Esophagus muscularis mucosa (tissue), 4 donors: ENCODE data around the gene MRPL43. TPM values are rescaled to one million over a fixed set of nuclear protein-coding genes. Genes with fewer than 3 reads are reported as not detected.

Source experiments
- DNase-seq: peaks from one replicate; pipeline ENCODE4 v3.0.0-alpha.2; 2017; ENCODE audit errors: extremely low spot score
- H3K27ac ChIP-seq, 4 donors: fragments of 200-600 bp; sonication (generic); replicated peaks in 1 of 4; 1 replicate in 3 of 4; 2 replicates in 1 of 4; pipeline ENCODE4 v1.5.1; 2016 to 2019; ENCODE audit warnings: mild to moderate bottlenecking in 1 of 4
- H3K27me3 ChIP-seq, 4 donors: fragments of 200-600 bp; sonication (generic); one replicate each; pipeline versions ENCODE4 v1.5.1 to v1.6.0; 2016 to 2019
- H3K36me3 ChIP-seq, 4 donors: fragments of 200-600 bp; sonication (generic); one replicate each; pipeline ENCODE4 v1.5.1; 2016 to 2019
- H3K4me1 ChIP-seq, 4 donors: fragments of 200-600 bp; sonication (generic); one replicate each; pipeline ENCODE4 v1.5.1; 2016 to 2019
- H3K4me3 ChIP-seq, 4 donors: fragments of 200-600 bp; sonication (generic); 1 replicate in 2 of 4; 2 replicates in 2 of 4; pipeline ENCODE4 v1.5.1; 2016 to 2019; ENCODE audit warnings: mild to moderate bottlenecking in 4 of 4, moderate library complexity in 1 of 4
- H3K9me3 ChIP-seq, 4 donors: fragments of 200-600 bp; sonication (generic); 1 replicate in 3 of 4; 2 replicates in 1 of 4; pipeline ENCODE4 v1.5.1; 2016 to 2019
- CTCF ChIP-seq, 3 experiments: fragments of 200-600 bp in 2 of 3; fragments of 450-650 bp in 1 of 3; sonication (generic) in 2 of 3; IDR thresholded peaks; one replicate each; pipeline ENCODE4 v1.5.1; 2017 to 2019; ENCODE audit warnings: antibody characterized with exemption in 3 of 3, mild to moderate bottlenecking in 2 of 3, moderate library complexity in 1 of 3
- EP300 ChIP-seq: sonication (generic); formaldehyde crosslinking; IDR thresholded peaks from one replicate; pipeline ENCODE4 v1.6.1; 2017; ENCODE audit warnings: antibody characterized with exemption
- POLR2A ChIP-seq: fragments of 450-650 bp; IDR thresholded peaks from one replicate; pipeline ENCODE4 v1.6.1; 2017; ENCODE audit warnings: antibody characterized with exemption, moderate library complexity, mild to moderate bottlenecking, low read depth
- POLR2AphosphoS5 ChIP-seq, 2 donors: sonication (generic); formaldehyde crosslinking; IDR thresholded peaks; one replicate each; pipeline ENCODE4 v1.6.1; 2017; ENCODE audit warnings: antibody characterized with exemption in 2 of 2
- WGBS: methylation state at CpG from one replicate; pipeline ENCODE4 v1.1.5; 2018; 5-methylcytosine and 5-hydroxymethylcytosine counted together
- intact Hi-C: fragments of 100-400 bp; cut with DNase I; formaldehyde crosslinking; loops from one replicate; pipeline ENCODE4 v1.15.1; 2023
- total RNA-seq, 4 donors: library from RNA; depleted of rRNA; stranded (reverse); fragments of >200 nt; gene quantifications; one replicate each; pipeline versions ENCODE4 v1.1.0 to v1.2.1, GENCODE V29; 2016

Gene MRPL43
- total RNA-seq, 4 donors from 2014 or later, result 54.4 to 98.8 (median 82.4) TPM

GRCh38 chr10:100996678-100997359 lies 9.5 kb upstream of the MRPL43 start:
- H3K4me3 ChIP-seq, result peak overlapping the region; percentile 79 to 93 (median 84)
- no peak for DNase-seq
- intact Hi-C loops, result loop anchor here (2.0 kb wide), 1 partner anchor 16 kb away; no protein-coding TSS in a partner anchor
- H3K27ac ChIP-seq, result peak overlapping the region; percentile 98 to 100 (median 100)
- H3K36me3 ChIP-seq, result peaks cover 9 to 19% (median 14%) of the 10 kb centered on the region in 4 donors
- TF ChIP-seq POLR2AphosphoS5 (IDR thresholded peaks at IDR 0.05) (no peak), POLR2A (no peak), CTCF (IDR thresholded peaks at IDR 0.05) (no peak), EP300 (no peak)
- no peaks in the 10 kb centered on the region for H3K9me3 ChIP-seq
- 40% methylated on average over 2 of the region's 46 CpGs for WGBS
- peaks cover 22 to 46% (median 40%) of the 10 kb centered on the region in 4 donors for H3K4me1 ChIP-seq
- no peaks in the 10 kb centered on the region for H3K27me3 ChIP-seq

- Histone ChIP-seq H3K27ac (no peak overlapping the region), H3K4me3 (no peak overlapping the region), H3K27me3 (no peaks in the 10 kb centered on the region), H3K9me3 (no peaks in the 10 kb centered on the region), H3K4me1 (peaks cover 10 to 33% (median 26%) of the 10 kb centered on the region in 4 donors), H3K36me3 (peaks cover 19 to 35% (median 29%) of the 10 kb centered on the region in 4 donors)
- intact Hi-C loops, result no loop called here
- DNase-seq, result no peak
- TF ChIP-seq POLR2A, result no peak
- TF ChIP-seq POLR2AphosphoS5 (IDR thresholded peaks at IDR 0.05), result no peak
- TF ChIP-seq CTCF (IDR thresholded peaks at IDR 0.05), result no peak
- no peak for TF ChIP-seq EP300
- no CpG with 5 or more reads among the region's 6 CpGs for WGBS
Observed at GRCh38 chr10:100995181-100995580, 7.9 kb upstream of the MRPL43 start.

- peak overlapping the region in 1 of 4 donors; percentile 12 for H3K27ac ChIP-seq
- DNase-seq, result no peak
- no peaks in the 10 kb centered on the region for H3K9me3 ChIP-seq
- 52% methylated on average over 10 of the region's 10 CpGs for WGBS
- peaks cover 10 to 39% (median 31%) of the 10 kb centered on the region in 4 donors for H3K4me1 ChIP-seq
- no peaks in the 10 kb centered on the region for H3K27me3 ChIP-seq
- peaks cover 19 to 45% (median 33%) of the 10 kb centered on the region in 4 donors for H3K36me3 ChIP-seq
- intact Hi-C loops, result no loop called here
- TF ChIP-seq POLR2AphosphoS5 (IDR thresholded peaks at IDR 0.05) (no peak), CTCF (IDR thresholded peaks at IDR 0.05) (peak; percentile 71 to 72 (median 72))
- H3K4me3 ChIP-seq, result no peak overlapping the region
Observed at GRCh38 chr10:100993986-100994708, 6.8 kb upstream of the MRPL43 start.

GRCh38 chr10:100989088-100989487 lies 1.8 kb upstream of the MRPL43 start:
- Histone ChIP-seq H3K27ac (no peak overlapping the region), H3K4me1 (peaks cover 22 to 51% (median 38%) of the 10 kb centered on the region in 4 donors), H3K36me3 (peaks cover 19 to 65% (median 50%) of the 10 kb centered on the region in 4 donors), H3K4me3 (no peak overlapping the region), H3K27me3 (no peaks in the 10 kb centered on the region), H3K9me3 (no peaks in the 10 kb centered on the region)
- TF ChIP-seq EP300 (no peak), POLR2AphosphoS5 (IDR thresholded peaks at IDR 0.05) (no peak), CTCF (IDR thresholded peaks at IDR 0.05) (no peak), POLR2A (no peak)
- intact Hi-C loops, result loop anchor here (5.0 kb wide), 1 partner anchor 38 kb away; no protein-coding TSS in a partner anchor
- WGBS, result 94% methylated on average over 21 of the region's 21 CpGs
- no peak for DNase-seq
